GM12801 (cell line): ENCODE results near the gene GSS.

ENCODE experiments used
- TF ChIP-seq, protein P1 (sequence below): IDR thresholded peaks from one replicate; pipeline ENCODE4 v1.5.1; 2011; ENCODE audit warnings: control low read depth; ENCODE audit not compliant: insufficient read length; ENCODE audit errors: extremely low read depth

The GSS gene

DNA sequence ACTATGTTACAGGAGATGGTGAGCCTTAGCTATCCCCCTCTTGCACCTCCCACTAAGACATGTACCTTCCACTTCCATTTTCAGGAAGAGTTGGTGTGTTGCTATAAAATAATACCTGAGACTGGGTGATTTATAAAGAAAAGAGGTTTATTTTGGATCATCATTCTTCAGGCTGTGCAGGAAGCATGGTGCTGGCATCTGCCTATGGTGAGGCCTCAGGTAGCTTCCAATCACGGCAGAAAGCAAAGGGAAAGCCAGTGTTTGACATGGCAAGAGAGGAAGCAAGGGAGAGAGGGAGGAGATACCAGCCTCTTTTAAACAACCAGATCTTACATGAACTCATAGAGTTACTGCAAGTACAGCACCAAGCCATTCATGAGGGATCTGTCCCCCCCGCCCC is 32.2 kb downstream of the GSS start:
- TF ChIP-seq, protein P1, sequence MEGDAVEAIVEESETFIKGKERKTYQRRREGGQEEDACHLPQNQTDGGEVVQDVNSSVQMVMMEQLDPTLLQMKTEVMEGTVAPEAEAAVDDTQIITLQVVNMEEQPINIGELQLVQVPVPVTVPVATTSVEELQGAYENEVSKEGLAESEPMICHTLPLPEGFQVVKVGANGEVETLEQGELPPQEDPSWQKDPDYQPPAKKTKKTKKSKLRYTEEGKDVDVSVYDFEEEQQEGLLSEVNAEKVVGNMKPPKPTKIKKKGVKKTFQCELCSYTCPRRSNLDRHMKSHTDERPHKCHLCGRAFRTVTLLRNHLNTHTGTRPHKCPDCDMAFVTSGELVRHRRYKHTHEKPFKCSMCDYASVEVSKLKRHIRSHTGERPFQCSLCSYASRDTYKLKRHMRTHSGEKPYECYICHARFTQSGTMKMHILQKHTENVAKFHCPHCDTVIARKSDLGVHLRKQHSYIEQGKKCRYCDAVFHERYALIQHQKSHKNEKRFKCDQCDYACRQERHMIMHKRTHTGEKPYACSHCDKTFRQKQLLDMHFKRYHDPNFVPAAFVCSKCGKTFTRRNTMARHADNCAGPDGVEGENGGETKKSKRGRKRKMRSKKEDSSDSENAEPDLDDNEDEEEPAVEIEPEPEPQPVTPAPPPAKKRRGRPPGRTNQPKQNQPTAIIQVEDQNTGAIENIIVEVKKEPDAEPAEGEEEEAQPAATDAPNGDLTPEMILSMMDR, result no peak

DNA sequence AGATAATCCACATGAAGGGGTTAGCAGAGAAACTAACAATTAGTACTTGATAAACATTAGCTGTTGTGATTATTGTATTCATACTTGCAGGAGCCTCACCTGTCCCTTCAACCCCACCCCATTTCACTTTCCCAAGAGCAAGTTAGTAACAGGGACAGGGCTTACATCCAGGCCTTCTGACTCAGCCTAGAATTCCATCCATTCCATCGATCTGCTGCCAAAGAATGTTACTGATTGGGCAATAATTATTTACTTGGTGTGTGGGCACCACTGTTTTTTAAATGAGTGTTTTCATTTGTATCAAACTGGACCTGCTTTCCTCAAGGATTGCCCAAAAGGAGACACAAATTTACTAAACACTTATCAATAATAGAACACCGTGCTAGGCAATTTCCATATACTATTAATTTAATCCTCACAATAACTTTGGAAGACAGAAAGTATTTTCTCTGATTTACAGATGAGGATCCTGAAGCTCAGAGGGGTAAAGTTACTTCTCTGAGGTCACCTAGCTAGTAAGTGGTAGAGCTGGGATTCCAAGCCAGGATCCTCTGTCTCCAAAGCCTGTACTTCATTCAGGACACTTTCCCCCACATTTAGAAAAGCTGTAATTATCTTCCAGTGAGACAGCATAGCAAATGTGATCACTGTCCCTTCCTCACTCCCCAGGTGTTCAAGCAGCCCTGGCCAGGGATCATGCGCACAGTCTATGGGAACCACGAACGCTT is 32.8 kb downstream of the GSS start:
- TF ChIP-seq, protein P1, result no peak

DNA sequence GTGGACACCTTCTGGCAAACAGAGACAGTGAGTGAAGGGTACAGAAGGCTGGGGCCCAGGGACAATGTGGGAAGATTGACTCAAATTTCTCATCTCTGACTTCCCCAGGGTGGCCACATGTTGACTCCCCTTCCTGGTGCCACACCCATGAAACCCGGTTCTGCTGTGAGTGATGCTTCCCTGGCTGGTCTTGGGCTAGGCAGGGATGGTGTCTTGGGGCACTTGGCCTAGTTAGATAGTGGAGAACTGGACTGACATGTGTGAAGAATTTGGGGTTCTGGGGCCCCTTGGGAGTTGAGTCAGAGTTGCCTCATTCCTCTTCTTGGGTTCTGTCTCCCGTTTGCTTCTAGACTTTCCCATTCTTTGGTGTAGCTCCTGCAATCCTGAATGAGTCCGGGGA is 34.2 kb downstream of the GSS start:
- TF ChIP-seq, protein P1, result no peak

DNA sequence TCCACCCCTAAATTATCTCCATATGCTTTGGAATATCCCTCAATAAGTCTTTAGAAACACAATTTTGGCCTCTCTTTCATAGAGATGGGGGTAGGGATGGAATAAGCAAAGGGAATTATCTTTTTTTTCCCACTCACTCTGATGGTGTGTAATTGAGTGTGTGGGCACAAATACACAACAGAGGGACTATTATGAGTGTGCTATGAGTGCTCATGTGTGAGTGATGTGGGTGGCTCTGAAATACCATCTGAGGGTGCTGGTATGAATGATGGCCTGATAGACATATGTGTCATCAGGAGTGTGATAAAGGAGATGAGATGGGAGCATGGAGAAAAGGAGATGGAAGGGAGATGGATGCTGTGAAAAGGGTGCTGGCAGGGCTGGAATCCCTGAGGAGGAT is 35.6 kb downstream of the GSS start:
- TF ChIP-seq, protein P1, result no peak

DNA sequence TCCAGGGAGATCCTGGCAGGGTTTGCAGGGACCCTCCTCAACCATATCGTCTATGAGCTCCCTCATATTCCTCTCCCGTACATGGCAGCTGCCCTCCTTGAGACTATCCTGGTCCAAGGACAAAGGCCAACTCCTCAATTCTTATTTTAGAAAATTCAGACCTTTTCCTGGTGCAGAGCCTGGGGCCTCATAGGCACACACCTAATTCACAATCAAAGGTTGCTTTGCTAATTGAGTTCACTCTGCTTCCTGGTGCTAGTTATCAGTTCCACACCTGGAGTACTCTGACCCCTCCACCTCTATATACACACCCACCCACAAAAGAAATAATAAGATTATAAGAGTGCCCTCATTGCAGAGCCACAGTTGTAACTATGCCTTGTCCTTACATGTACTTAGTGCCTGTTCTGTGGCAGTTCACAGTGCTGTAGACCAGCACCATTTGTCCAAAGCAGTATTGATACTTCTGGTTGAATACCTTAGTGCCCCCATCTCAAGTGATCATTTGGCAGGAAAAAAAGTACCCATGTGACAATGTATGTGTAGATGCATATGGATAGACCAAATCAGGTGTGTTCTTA is 38.7 kb downstream of the GSS start:
- TF ChIP-seq, protein P1, result no peak

DNA sequence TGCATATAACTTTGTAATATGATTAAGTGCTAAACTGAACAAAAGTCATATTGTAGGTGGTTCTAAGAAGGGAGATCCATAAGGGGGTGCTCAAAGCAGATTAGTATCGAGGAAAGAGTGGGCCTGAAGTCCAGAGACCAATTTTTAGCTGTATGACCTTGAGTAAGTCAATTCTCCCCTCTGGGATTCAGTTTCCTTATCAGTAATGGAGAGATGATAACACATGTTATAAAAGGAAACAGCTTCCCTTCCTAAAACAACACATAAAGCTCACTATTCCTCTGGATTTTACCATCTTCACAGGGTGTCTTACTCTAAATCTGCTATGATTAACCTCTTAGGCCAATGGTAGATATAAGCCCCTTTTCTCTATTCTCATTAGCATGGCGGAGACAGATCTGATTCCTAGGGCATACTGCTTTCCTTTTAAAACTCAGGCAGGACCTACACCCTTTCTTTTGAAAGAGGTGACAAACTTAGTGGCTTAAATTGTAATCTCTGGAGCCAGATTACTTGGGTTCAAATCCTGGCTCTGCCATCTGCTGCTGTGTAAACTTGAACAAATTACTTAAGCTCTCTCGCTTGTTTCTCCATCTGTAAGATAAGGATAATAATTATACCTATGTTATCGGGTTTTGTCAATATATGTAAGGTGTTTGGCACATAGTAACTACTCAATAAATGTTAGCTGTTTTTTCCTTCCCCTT is 39.7 kb downstream of the GSS start:
- TF ChIP-seq, protein P1, result no peak

DNA sequence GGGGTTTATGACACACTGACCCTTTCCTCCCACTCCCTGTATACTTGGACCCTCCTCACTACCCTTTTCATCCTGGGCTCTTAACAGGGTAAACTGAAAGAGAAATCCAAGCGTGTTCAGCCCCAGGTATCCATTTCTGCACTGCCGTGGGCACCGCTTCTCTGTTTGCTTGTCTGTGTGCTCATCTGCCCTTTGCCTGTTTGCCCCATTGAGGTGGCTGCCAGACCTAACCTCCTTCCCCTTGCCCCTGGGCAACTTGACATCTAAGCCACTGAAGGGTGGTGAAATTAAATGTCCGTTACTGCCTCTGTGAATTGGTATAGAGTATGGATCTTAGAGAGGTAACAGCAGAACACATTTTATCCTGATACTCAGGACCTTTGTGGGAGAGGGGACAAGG is 40.5 kb downstream of the GSS start:
- TF ChIP-seq, protein P1, result no peak
